HG03139 (cell line): ENCODE data around the gene SCN4A.
"Not testable (repeated sequence)": the region's sequence is repeated elsewhere in the genome, so short reads cannot be mapped to it uniquely, and the experiment has no call there.

Experiments used
- ATAC-seq: cut with Tn5 transposase; IDR thresholded peaks from one replicate; pipeline ENCODE4 v1.9.1; 2021; ENCODE audit not compliant: unreplicated experiment

The SCN4A gene

DNA sequence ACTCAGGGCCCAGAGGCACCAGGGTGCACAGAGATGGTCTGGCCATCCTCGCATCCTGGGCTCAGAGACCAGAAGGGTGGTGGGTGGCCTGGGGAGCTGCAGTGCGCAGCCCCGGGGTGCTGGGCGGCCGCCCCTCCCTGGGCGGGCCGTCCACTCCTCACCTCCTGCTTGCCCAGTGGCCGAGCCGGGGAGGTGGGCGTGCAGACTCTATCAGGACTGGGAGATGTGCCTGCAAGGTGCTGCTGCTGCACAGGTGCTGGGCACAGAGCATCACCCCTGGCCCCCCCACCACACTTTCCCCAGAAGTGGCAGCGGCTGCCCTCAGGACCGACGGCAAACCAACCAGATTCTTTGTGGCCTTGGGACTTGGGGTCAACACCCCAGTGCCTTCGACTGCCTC lies at the start of gene SCN4A:
Gene SCN4A, minus strand, starts transcription at position 123 of the 400 bp plus-strand sequence. Its CDS starts 77 bp downstream, at position 46.
- ATAC-seq, result no peak

DNA sequence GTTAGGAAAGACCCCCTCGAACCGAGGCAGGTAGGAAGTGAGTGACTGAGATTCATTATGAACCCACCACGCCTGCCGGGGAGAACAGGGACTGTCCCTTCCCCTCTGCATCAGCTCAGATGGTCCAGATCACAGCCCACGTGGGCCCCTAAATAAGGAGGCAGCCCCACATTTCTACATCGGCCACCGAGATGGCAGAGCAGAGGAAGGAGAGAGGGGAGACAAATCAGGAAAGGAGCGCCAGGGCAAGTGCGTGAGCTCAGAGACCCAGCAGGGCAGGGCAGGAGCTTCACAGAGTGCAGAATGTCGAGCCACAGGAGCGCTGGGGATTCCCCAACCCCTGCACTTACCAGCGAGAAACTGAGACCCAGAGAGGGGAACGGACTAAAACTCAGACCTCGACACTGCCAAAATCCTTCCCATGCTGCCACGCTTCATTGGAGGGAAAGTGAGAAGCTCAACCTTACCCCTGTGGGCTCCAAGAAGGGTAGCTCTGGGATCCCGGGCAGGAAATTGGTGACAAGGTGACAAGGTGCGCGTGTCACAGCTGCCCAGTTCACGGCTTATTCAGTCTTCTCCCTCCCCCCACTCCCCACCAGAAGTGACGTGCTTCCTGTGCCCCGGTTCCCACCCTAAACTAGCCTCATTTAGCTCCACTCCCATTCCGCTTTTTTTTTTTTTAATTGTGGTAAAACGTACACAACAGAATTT lies 47.5 kb upstream of the SCN4A start, which contains the start of gene ICAM2:
Gene ICAM2, minus strand, starts transcription at position 578 of the 711 bp plus-strand sequence. CDS start 13,942 bp downstream, outside the sequence.
- peak; percentile 49 for ATAC-seq

DNA sequence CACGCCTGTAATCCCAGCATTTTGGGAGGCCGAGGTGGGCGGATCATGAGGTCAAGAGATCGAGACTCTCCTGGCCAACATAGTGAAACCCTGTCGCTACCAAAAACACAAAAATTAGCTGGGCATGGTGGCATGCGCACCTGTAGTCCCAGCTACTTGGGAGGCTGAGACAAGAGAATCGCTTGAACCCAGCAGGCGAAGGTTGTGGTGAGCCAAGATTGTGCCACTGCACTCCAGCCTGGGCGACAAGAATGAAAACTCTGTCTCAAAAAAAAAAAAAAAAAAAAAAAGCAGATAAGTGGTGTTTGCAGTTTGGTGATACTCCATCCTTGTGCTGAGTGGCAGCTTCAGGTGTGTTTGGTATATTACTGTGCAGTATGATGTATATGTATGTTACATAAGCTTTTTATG lies 46.8 kb upstream of the SCN4A start:
- ATAC-seq, result peak; percentile 2

DNA sequence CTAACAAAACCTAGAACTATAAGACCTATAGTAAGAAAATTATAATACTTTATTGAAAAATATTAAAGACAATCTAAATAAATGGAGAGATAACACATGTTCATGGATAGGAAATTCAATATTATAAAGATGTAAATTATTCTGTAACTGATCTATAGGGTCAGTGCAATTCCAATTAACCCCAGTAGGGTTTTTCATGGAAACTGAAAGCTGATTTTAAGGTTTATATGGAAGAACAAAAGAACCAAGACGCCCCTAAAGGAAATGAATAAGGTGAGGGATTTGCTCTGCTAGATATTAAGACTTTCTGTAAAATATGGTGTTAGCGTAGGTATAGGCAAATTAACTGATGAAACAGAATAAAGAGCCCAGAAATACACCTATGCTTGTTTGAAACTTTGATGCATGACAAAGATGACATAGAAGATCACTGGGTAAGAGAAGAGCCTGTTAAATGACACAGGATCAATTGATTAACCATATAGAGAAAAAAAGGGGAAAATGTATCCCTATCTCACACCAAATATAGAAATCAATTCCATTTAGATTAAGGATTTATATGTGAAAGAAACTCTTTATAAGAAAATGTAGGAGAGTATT lies 44.8 kb upstream of the SCN4A start:
- ATAC-seq, result no peak

DNA sequence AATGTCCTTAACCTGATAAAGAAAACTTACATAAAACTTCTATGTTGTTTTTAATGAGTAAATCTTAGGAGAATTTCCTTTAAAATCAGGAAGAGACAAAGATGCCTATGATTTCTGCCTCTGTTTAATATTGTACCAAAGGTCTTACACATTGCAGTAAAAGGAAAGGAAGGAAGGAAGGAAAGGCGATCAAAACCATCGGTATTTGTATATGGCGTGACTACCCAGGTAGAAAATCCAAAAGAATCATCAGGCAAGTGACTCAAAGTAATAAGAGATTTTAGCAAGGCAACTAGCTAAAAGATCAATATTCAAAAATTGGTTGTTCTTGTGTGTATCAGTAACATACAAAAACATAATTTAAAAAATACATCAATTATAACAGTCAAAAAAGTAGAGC lies 44.3 kb upstream of the SCN4A start:
- no peak for ATAC-seq

DNA sequence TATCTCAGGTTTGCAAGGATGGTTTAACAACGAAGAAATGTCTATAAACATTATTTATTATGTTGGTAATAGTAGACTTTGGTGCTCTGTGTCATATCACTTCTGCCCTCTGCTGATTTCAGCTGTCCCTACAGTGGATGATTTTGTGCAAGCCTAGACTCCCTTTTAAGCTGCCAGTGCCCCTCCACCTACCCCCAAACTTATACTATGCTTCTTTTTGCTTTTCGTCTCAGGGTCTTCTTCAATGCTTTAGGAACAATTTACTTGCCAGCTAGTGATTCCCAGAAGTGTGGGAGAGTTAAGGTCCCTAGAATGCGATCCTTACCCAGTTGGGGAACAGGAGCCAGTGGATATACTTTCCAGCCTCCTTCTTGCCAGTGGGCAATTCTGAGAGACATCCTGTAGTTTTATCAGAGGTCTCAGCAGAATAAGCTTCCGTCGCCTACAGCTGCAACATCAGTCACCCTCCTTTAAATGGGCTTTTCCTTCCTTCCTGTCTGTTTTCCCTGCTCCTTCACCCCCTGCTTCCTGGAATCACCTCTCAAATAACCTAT lies 43.6 kb upstream of the SCN4A start:
- no peak for ATAC-seq

DNA sequence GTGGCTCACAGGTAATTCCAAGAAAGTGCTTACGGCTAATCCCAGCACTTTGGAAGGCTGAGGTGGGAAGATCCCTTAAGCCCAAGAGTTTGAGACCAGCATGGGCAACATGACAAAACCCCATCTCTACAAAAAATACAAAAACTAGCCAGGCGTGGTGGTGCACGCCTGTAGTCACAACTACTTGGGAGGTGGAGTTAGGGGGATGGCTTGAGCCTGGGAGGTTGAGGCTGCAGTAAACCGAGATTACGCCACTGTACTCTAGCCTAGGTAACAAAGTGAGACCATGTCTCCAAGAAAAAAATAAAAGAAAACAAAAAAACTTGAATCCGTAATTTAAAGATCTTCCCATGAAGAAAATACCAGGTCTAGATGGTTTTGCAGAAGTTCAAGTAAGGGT lies 42.7 kb upstream of the SCN4A start:
- ATAC-seq, result no peak

DNA sequence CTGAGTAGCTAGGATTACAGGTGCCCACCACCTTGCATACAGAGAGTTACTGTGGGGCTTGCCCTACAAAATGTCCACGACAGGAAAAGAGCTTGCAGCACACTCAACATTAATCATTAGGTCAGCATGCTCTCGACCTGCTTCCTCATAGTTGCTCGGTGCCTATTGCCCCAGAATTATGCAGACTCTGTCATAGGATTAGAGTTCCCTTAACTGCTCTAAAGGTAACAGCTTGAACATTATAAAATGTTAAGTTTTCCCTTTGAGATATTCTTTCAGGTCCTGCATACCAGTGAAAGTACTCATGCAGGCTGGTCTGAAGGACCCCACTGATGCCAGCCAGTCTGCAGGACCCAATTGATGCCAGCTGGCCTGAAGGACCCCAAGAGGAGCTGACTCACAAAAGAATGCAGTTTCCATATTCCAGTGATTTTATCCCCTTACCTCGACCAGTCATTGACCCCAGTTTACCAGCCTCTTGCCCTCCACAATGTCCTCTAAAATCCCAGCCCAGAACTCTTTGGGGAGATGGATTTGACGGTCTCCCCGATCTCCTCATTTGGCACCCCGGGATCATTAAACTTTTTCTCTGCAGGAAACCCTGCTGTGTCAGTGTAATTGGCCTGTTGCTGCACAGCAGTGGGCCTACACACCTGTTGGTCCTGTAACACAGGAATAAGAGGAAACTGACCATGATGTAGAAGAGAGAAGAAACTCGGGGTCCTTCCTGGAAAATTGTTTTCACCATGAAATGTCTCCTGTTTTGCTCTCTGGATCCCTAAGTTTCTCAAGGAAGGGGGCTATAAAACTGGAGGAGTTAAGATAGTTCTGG lies 37.1 kb upstream of the SCN4A start:
- no peak for ATAC-seq

DNA sequence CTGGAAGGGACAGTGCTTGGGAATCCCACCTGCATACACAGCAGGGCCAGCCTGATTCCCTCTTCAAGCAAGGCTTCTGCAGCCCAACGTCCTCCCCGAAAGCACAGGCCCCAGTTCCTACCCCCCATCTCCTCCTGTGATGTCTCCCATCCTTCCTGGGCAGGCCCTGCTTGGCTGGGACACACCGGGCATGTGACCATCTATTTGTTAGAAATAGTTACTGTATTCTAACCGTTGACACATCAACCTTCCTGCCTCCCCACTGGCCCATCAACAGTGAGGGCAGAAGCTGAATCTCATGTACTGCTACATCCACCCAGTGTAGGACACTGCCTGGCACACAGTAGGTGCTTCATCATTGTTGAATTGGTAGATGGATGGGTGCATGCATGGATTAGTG lies 36.1 kb upstream of the SCN4A start:
- ATAC-seq, result no peak

DNA sequence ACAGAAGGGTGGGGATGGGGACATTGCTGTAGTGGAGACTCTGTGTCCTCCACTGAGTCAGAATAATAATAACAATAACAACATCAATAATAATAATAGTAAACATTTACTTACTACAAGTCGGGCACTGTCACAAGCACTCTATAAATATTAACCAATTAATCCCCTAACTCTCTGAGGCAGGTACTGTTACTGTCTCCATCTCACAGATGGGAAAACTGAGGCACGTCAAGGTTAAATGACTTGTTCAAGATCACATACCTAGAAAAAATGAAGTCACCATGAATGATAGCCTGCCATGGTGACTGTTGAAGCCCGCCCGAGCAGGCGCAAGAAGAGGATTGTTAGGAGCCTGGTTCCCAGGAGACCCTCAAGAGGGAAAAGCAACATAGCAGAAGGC lies 35.6 kb upstream of the SCN4A start:
- no peak for ATAC-seq

DNA sequence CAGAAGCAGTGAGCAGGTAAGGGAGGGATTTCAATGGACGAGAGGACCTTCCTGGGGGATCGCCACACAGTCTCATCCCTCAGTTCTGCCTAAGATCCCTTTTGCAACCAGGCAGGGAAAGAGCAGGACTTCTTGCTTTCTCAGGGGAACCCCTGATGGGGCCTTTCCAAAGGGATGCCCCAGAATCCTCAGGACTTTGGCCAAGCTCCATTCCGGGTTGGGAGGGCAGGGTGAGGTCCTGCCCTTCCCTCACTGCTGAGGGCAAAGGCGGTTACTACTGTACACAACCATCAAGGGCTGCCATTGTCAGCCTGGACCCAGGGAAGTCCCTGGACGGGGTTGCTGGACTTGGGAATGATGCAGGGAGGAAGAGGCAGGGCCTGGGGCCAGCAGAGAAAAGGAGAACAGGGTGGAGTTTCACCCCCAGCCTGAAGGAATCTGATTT lies 35.1 kb upstream of the SCN4A start:
- no peak for ATAC-seq

DNA sequence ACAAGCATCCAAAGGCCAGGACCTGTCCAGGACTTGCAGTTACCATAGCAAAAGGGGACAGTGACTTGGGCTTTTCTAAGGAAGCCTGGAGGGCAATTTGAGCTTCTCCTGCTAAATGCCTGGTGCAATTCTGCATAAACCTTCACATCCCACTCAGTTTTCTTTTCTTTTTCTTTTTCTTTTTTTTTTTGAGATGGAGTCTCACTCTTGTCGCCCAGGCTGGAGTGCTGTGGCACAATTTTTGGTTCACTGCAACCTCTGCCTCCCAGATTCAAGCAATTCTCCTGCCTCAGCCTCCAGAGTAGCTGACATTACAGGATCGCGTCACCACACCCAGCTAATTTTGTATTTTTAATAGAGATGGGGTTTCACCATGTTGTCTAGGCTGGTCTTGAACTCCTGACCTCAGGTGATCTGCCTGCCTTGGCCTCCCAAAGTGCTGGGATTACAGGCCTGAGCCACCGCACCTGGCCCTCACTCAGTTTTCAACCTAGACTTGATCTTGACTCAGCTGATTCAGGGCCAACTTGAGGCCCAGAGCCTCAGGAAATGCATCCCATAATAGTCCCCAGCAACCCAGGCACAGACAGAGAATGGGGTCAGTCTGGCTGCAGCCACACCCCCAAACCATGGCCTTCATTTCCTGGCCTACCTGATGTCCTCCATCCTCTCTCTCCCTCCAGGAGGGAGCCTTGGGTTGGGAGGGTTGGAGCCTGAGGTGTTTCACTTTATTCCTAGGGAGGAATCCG lies 34.5 kb upstream of the SCN4A start:
- not testable (repeated sequence) for ATAC-seq

DNA sequence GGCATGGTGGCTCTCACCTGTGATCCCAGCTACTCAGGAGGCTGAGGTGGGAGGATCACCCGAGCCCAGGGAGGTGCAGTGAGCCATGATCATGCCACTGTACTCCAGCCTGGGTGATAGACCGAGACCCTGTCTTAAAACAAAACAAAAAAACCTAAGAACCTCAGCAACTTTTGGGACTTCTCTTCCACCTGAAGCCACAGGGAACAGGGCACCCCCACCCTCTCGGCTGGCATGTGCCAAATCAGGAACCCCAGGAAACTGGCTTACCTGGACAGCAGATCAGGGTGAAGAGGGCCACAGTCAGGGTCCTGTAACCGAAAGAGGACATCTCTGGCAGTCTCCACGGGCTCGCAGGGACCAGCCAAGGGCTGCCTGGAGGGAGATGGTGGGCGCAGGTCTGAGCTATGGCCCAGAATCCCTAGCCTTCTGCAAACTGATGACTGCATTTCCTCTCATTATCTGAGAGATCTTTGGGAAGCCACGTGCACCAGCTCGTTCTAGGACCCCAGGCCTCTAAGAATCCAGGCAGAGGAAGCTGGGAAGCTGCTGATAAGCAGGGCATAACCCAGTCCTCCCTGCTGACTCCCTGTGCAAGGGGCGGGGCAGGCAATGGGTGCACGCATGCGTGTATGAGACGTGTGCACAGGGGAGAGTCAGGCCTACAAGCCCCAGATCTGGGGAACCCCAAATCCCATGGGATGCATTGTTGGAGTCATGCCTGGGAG lies 33.8 kb upstream of the SCN4A start:
- ATAC-seq, result no peak

DNA sequence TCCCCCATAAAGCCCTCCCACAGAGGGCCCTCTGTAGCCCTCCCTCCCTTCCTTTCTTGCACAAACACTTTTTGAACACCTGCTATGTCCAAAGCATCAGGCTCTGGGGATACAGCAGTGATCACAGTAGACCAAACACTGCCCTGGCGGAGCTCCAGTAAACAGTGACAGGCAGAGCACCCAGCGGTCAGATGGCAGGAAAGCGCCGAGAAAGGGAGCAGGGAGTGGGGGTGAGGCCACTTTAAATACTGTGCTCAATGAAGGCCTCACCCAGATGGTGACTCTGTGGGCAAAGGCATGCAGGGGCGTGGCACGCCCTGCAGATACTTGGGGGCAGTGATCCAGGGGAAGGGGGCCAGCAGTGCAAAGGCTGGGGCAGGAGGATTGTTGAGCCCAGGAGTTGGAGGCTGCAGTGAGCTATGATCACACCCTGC lies 33.0 kb upstream of the SCN4A start:
- no peak for ATAC-seq

DNA sequence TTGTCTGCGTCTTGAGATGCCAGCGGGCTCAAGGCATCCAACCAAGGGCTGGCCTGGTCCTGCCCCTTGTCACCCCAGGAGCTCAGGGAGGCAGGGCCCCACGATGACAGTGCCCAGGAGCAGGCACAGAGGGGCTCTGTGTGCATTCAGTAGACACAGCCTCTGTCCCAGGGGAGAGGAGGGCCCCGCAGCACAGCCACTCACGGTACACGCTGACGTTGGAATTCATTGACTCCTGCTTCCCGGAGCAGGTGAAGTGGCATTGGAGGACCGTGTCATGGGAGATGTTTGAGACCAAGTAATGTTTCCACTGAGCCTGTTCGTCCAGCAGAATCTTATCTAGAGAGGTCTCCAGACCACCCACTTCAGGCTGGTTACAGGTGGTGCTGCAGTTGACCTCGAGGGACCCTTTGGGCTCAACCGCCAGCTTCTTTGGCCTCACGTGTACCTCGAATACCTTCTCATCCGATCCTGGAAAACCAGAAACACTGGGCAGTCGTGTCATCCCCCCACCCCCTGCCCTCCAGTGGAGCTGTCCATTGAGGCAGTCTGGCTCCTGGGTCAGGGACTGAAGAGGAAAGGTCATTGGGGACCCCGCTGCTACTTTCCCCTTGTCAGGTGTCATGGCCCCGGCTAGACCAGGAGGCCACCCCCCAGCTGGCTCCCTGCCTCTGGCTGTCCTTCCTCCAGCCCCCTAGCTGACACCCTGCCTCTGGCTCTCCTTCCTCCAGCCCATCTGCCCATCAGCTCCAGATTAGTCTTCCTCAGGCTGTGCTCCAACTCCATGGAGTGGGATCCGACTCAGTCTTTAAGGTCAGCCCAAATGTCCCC lies 32.4 kb upstream of the SCN4A start:
- ATAC-seq, result no peak

DNA sequence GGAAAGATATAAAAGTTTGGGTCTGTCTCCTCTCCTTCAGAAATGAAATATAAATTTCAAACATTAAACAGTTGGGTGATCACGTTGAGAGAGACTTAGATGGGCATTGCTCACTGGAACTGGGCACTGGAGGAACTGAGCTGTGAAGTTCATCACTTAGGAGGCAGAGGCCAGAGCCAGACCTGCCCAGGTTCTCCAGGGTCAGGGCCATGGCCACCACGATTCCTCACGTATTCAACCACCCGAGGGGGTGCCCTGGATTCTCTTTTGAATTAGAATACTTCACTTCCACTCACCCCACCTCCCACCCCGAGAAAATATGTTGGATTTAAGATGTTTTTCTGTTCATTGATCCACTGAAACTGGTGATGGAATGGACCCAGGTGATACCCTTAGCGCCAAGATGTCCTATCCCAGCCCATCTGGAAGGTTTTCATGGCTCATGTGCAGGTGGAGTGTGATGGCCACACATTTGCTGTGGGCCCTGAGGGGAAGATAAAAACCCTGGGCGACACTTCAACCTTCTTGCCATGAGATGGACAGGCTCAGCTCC lies 31.6 kb upstream of the SCN4A start:
- ATAC-seq, result no peak

DNA sequence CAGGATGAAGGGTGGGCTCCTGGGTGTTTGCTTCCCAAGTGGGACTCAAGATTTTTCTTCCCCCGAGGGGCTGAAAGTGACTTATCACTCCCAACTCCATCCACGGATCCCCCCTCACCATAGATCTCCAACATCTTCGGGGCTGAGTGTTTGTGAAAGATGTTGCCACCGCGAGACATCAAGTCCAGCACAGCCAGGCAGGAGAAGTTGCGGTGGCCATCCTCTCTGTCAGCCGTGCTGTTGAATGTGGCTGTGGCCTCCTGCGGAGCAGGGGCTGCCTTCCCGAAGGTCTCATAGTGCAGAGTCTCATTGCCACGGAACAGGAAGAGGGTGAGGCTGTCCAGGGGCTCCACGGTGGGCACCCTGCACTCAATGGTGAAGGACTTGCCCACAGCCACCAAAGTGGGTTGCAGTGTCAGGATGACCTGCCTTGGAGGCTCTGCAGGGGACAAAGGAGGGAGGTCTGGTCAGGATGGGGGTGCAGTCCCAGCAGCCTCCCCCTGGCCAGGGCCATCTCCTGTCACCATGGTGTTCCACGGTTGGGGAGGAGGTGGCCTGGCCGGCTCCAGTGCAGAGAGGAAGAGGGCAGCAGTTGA lies 30.9 kb upstream of the SCN4A start:
- ATAC-seq, result no peak
